GM18867 (cell line): ENCODE results near the gene SLC35A1.

Experiments
- ATAC-seq: cut with Tn5 transposase; IDR thresholded peaks from one replicate; pipeline ENCODE4 v1.9.1; 2021; ENCODE audit warnings: mild to moderate bottlenecking, moderate library complexity; ENCODE audit not compliant: unreplicated experiment

The SLC35A1 gene

GRCh38 chr6:87522686-87523085 lies 49.9 kb downstream of the SLC35A1 start:
- ATAC-seq = no peak

GRCh38 chr6:87529221-87529620 lies 56.4 kb downstream of the SLC35A1 start:
- no peak for ATAC-seq

- no peak for ATAC-seq
Measured at GRCh38 chr6:87534377-87535047, 61.7 kb downstream of the SLC35A1 start.

- no peak for ATAC-seq
Measured at GRCh38 chr6:87538510-87539260, 65.9 kb downstream of the SLC35A1 start.

GRCh38 chr6:87539554-87539953 lies 66.8 kb downstream of the SLC35A1 start:
- no peak for ATAC-seq

- no peak for ATAC-seq
Measured at GRCh38 chr6:87540539-87540938, 67.8 kb downstream of the SLC35A1 start.

GRCh38 chr6:87541041-87541440 lies 68.3 kb downstream of the SLC35A1 start:
- no peak for ATAC-seq

- ATAC-seq = no peak
Measured at GRCh38 chr6:87541744-87542143, 69.0 kb downstream of the SLC35A1 start.

- ATAC-seq = no peak
Measured at GRCh38 chr6:87543696-87544473, 71.1 kb downstream of the SLC35A1 start.

DNA sequence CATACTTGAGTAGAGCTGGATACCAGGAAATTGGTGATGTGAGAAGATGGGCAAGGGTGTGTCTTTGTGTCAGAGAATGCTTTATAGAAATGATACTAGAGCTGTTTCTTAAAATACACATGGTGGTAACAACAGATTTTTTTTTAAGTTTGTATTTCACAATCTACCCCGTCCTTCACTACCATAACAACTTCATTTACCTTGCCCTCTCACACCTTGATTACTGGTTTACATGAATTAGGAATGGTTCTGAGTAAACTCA lies 71.6 kb downstream of the SLC35A1 start:
- ATAC-seq = no peak

- ATAC-seq = no peak
Measured at GRCh38 chr6:87551799-87552198, 79.0 kb downstream of the SLC35A1 start.

GRCh38 chr6:87553159-87553765 lies 80.5 kb downstream of the SLC35A1 start:
- ATAC-seq = no peak

GRCh38 chr6:87555506-87555905 lies 82.7 kb downstream of the SLC35A1 start:
- ATAC-seq = no peak

- ATAC-seq = no peak
Measured at GRCh38 chr6:87558446-87558845, 85.7 kb downstream of the SLC35A1 start.

DNA sequence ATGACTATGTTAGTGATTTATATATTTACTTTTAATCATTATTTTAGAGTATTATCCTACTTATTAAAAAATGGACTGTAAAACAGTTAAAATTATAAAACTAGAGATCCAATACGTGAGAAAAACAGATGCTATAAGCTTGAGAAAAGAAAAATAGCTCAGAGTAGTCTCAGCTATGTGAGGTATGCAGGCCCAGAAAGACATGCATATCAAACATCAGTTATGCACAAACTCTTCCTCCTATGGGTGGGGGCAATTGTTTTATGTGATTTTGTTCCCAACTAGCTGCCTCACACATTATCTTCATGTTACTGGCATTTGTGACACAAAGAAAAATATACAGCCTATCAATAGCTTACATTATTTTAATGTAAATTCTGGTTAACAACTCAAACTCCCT lies 88.2 kb downstream of the SLC35A1 start:
- ATAC-seq = no peak
